A549 (cell line): Measurements from ENCODE around the gene RANBP3. TPM values are rescaled to one million over a fixed set of nuclear protein-coding genes. Genes with fewer than 3 reads are reported as not detected.

ENCODE experiments used
- ATAC-seq, 2 experiments: fragments of 200-7000 bp in 1 of 2; fragments of >200 bp in 1 of 2; cut with Nextera tagmentation in 1 of 2; cut with Tn5 transposase in 1 of 2; 3 replicates each; pipeline versions ENCODE4 v1.8.0 to v1.9.1; 2018 to 2020; ENCODE audit warnings: mild to moderate bottlenecking in 1 of 2, moderate library complexity in 1 of 2
- CTCF ChIA-PET: fragments of 300-600 bp; sonication (Branson Sonifier 250); formaldehyde crosslinking; extraction: SDS; loops from one replicate; lab custom pipeline; 2021; ENCODE audit warnings: antibody characterized with exemption, inconsistent platforms; lab: Yijun Ruan, JAX
- POLR2A ChIA-PET: fragments of 350-600 bp; formaldehyde crosslinking; extraction: SDS; loops from one replicate; lab custom pipeline; 2021; ENCODE audit warnings: antibody characterized with exemption, inconsistent platforms; lab: Yijun Ruan, JAX
- DNase-seq, 2 experiments: peaks; one replicate each; pipeline versions ENCODE4 v3.0.0 to v3.0.0-alpha.2; 2011 to 2016; ENCODE audit warnings: low read depth in 1 of 2, low spot score in 1 of 2
- FAIRE-seq: peaks from 2 replicates; lab custom pipeline; 2011; peaks lifted over from hg19 to GRCh38; lab: Jason Lieb, UNC
- H3K27ac ChIP-seq, 2 experiments: fragments of >200 bp; sonication (Bioruptor Twin); formaldehyde crosslinking; 3 replicates each; pipeline ENCODE4 v1.5.1; 2016 to 2017
- H3K4me1 ChIP-seq: fragments of >200 bp; sonication (Bioruptor Twin); formaldehyde crosslinking; 3 replicates; pipeline ENCODE4 v1.6.1; 2016
- H3K4me2 ChIP-seq: fragments of >200 bp; sonication (Bioruptor Twin); formaldehyde crosslinking; 3 replicates; pipeline ENCODE4 v1.6.1; 2016
- H3K4me3 ChIP-seq: fragments of >200 bp; sonication (Bioruptor Twin); formaldehyde crosslinking; 3 replicates; pipeline ENCODE4 v1.5.1; 2016
- H3K9me3 ChIP-seq: fragments of >200 bp; sonication (Bioruptor Twin); formaldehyde crosslinking; 3 replicates; pipeline ENCODE4 v1.6.1; 2016
- CBX2 ChIP-seq: fragments of 200-600 bp; sonication (generic); IDR thresholded peaks from 2 replicates; pipeline ENCODE4 v1.6.1; 2016; ENCODE audit warnings: low read depth, mild to moderate bottlenecking, borderline replicate concordance
- EHMT2 ChIP-seq: fragments of 200-600 bp; sonication (generic); IDR thresholded peaks from 2 replicates; pipeline ENCODE4 v1.6.1; 2016; ENCODE audit warnings: antibody characterized with exemption, low read depth, mild to moderate bottlenecking, moderate library complexity
- HOXB13 ChIP-seq: fragments of 250-450 bp; sonication (Bioruptor Pico); IDR thresholded peaks from 2 replicates; pipeline ENCODE4 v1.5.0; 2020; ENCODE audit warnings: low read depth, mild to moderate bottlenecking, moderate library complexity
- HOXB5 ChIP-seq: fragments of 250-450 bp; sonication (Bioruptor Pico); IDR thresholded peaks from 2 replicates; pipeline ENCODE4 v1.5.0; 2020; ENCODE audit warnings: mild to moderate bottlenecking, moderate library complexity
- JUN ChIP-seq, 2 experiments: fragments of >200 bp; sonication (Bioruptor Twin); formaldehyde crosslinking; IDR thresholded peaks; 2 replicates in 1 of 2; 3 replicates in 1 of 2; pipeline ENCODE4 v1.6.1; 2016 to 2017
- JUNB ChIP-seq: fragments of >200 bp; sonication (Bioruptor Twin); formaldehyde crosslinking; IDR thresholded peaks from 2 replicates; pipeline ENCODE4 v1.6.1; 2016
- KDM1A ChIP-seq: fragments of 200-600 bp; sonication (generic); IDR thresholded peaks from 2 replicates; pipeline ENCODE4 v1.6.1; 2016; ENCODE audit warnings: low read depth, mild to moderate bottlenecking
- KDM5A ChIP-seq: fragments of 200-600 bp; sonication (generic); IDR thresholded peaks from 2 replicates; pipeline ENCODE4 v1.6.1; 2016; ENCODE audit warnings: antibody characterized with exemption, mild to moderate bottlenecking
- MAFK ChIP-seq: fragments of 450-650 bp; IDR thresholded peaks from 2 replicates; pipeline ENCODE4 v1.6.1; 2014; ENCODE audit not compliant: partially characterized antibody
- MAX ChIP-seq: IDR thresholded peaks from 2 replicates; pipeline ENCODE4 v1.6.1; 2012
- PHF8 ChIP-seq: fragments of 200-600 bp; sonication (generic); IDR thresholded peaks from 2 replicates; pipeline ENCODE4 v1.6.1; 2016; ENCODE audit warnings: low read depth, mild to moderate bottlenecking, antibody characterized with exemption, moderate library complexity, borderline replicate concordance
- POLR2A ChIP-seq: IDR thresholded peaks from 2 replicates; pipeline ENCODE4 v1.6.1; 2012; ENCODE audit warnings: mild to moderate bottlenecking, low read length
- POLR2AphosphoS2 ChIP-seq: conservative IDR thresholded peaks from 2 replicates; pipeline ENCODE4 v1.6.1; 2012; ENCODE audit warnings: low read length, improper control_type of control experiment, inconsistent platforms
- RCOR1 ChIP-seq: fragments of 150-350 bp; IDR thresholded peaks from 2 replicates; pipeline ENCODE4 v1.6.1; 2014; ENCODE audit warnings: antibody characterized with exemption, low read length, low read depth
- RFX5 ChIP-seq: fragments of 450-650 bp; IDR thresholded peaks from 2 replicates; pipeline ENCODE4 v1.7.1; 2014; ENCODE audit warnings: antibody characterized with exemption, mild to moderate bottlenecking, moderate library complexity
- RNF2 ChIP-seq: fragments of 200-600 bp; sonication (generic); IDR thresholded peaks from 2 replicates; pipeline ENCODE4 v1.6.1; 2016; ENCODE audit warnings: low read depth, mild to moderate bottlenecking, antibody characterized with exemption, moderate library complexity, borderline replicate concordance
- SMC3 ChIP-seq: fragments of >200 bp; sonication (Bioruptor Twin); formaldehyde crosslinking; IDR thresholded peaks from 3 replicates; pipeline ENCODE4 v1.6.1; 2018; ENCODE audit warnings: inconsistent platforms
- TP53 ChIP-seq: fragments of 250-450 bp; sonication (Bioruptor Pico); IDR thresholded peaks from 2 replicates; pipeline ENCODE4 v1.5.0; 2021; ENCODE audit warnings: mild to moderate bottlenecking, moderate library complexity
- ZSCAN20 ChIP-seq: fragments of 250-450 bp; sonication (Bioruptor Pico); IDR thresholded peaks from 2 replicates; pipeline ENCODE4 v1.8.0; 2022; ENCODE audit warnings: mild to moderate bottlenecking, moderate library complexity
- WGBS: methylation state at CpG from one replicate; pipeline ENCODE4 v1.1.6; 2017; ENCODE audit errors: missing lambda C conversion rate; 5-methylcytosine and 5-hydroxymethylcytosine counted together
- polyA plus RNA-seq, 4 experiments: library from polyadenylated mRNA; depleted of rRNA in 3 of 4; stranded (reverse); fragments of >200 nt; fragmentation: RNase III in 1 of 4; extraction: RNeasy Plus Mini Kit Qiagen cat#74134 plus additional on column Dnase treatment in 1 of 4; gene quantifications; 2 replicates in 3 of 4; 3 replicates in 1 of 4; pipeline ENCODE4 v1.2.3, GENCODE V29; 2011 to 2017
- TF ChIP-seq, protein P1 (sequence below): IDR thresholded peaks from 2 replicates; pipeline ENCODE4 v1.6.1; 2012; ENCODE audit warnings: low read depth, borderline replicate concordance
- TF ChIP-seq, protein P2 (sequence below): fragments of >200 bp; sonication (Bioruptor Twin); formaldehyde crosslinking; IDR thresholded peaks from 2 replicates; pipeline ENCODE4 v1.6.1; 2016
- TF ChIP-seq, protein P3 (sequence below): fragments of 250-450 bp; sonication (Bioruptor Pico); IDR thresholded peaks from 2 replicates; pipeline ENCODE4 v1.5.0; 2021; ENCODE audit warnings: mild to moderate bottlenecking, moderate library complexity, borderline replicate concordance

Gene RANBP3
- polyA plus RNA-seq, 2 of the 4 experiments (the other 2 are of a cell fraction), result 39.2 to 53.5 TPM

DNA sequence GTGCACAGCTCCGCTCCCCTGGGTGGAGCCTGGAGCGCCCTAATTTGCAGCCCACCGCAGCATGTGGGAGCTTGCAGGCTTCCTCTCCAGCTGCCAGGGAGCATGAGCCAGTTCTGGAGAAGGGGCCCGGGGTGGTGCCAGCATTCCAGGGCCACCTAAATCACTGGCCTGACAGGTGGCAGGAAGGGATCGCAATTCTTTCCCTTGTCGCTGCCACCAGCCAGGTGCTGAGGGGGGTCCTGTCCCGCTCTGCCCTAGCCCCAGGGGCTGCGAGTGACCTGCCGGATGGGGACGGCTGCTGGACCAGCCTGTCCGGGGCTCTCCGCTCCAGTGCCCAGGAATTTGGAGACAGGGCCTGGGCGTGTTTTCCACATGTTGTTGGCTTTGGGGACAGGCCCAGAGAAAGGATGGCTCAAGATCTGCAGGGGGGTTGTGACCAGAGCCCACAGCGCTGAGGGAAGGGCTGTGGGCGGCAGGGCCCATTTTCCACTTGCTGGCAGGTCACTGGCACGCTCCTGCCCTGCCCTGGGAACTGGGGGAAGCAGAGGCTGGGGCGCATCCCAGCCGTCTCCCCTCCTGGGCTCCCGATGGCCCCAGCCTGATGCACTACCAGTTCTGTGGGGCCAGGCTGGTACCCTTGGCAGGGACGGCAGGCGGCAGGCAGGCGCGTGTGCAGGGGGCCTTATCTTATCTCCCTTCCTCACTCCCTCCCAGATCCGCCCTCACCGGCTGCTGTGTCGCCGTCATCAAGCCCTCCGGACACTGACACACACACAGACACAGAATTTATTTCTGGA lies 83.8 kb downstream of the RANBP3 start:
- Histone ChIP-seq H3K4me3 (no peak overlapping the region), H3K27ac (no peak overlapping the region), H3K4me1 (0 out of 3 replicates have a peak, but pooled peaks cover 3% of the 10 kb centered on the region), H3K9me3 (no peaks in the 10 kb centered on the region), H3K4me2 (no peak overlapping the region)
- WGBS, result 90% methylated on average over 11 of the region's 28 CpGs
- TF ChIP-seq JUN (IDR thresholded peaks at IDR 0.05) (no peak), KDM5A (no peak), ZSCAN20 (CRISPR knock-in tag) (no peak), RCOR1 (no peak), POLR2AphosphoS2 (no peak), MAFK (no peak), JUNB (no peak), TP53 (CRISPR knock-in tag) (no peak), RFX5 (no peak)
- TF ChIP-seq, protein P1, sequence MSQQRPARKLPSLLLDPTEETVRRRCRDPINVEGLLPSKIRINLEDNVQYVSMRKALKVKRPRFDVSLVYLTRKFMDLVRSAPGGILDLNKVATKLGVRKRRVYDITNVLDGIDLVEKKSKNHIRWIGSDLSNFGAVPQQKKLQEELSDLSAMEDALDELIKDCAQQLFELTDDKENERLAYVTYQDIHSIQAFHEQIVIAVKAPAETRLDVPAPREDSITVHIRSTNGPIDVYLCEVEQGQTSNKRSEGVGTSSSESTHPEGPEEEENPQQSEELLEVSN, result no peak
- TF ChIP-seq, protein P2, sequence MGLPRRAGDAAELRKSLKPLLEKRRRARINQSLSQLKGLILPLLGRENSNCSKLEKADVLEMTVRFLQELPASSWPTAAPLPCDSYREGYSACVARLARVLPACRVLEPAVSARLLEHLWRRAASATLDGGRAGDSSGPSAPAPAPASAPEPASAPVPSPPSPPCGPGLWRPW, result no peak
- TF ChIP-seq, protein P3, sequence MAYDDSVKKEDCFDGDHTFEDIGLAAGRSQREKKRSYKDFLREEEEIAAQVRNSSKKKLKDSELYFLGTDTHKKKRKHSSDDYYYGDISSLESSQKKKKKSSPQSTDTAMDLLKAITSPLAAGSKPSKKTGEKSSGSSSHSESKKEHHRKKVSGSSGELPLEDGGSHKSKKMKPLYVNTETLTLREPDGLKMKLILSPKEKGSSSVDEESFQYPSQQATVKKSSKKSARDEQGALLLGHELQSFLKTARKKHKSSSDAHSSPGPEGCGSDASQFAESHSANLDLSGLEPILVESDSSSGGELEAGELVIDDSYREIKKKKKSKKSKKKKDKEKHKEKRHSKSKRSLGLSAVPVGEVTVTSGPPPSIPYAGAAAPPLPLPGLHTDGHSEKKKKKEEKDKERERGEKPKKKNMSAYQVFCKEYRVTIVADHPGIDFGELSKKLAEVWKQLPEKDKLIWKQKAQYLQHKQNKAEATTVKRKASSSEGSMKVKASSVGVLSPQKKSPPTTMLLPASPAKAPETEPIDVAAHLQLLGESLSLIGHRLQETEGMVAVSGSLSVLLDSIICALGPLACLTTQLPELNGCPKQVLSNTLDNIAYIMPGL (CRISPR knock-in tag), result no peak
- POLR2A ChIA-PET, result interaction anchor here (0.9 to 1.5 kb wide), 2 partner anchors 10 to 66 kb away, joined by 3 read pairs; partner anchors contain the start of gene VMAC
- CTCF ChIA-PET, result interaction anchor here (0.9 to 5.5 kb wide), 8 partner anchors 22 to 97 kb away, joined by 3 to 56 read pairs (median 6); partner anchors contain the start of gene NRTN
- DNase-seq (no peak), ATAC-seq (no peak), FAIRE-seq (no peak)

DNA sequence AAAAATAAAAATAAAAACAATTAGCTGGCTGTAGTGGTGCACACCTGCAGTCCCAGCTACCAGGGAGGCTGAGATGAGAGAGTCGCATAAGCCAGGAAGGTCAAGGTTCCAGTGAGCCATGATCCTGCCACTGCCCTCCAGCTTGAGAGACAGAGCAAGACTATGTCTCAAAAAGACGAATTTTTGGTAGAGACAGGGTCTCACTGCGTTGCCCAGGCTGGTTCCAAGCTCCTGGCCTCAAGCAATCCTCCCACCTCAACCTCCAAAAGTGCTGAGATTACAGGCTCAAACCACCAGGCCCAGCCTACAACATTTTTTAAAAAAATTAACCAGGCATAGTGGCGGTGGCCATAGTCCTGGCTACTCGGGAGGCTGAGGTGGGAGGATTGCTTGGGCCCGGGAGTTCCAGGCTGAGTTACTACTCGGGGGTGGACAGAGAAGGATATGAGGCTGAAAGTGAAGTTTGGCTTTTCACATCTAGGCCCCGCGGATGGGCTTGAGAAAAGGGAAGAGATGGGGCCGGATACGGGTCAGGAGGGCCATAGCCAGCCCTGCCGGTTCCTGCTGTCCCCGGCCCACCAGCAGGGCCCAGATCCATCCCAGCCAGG lies 84.5 kb downstream of the RANBP3 start:
- no peaks in the 10 kb centered on the region for H3K9me3 ChIP-seq
- 85% methylated on average over 11 of the region's 13 CpGs for WGBS
- DNase-seq, result no peak
- POLR2A ChIA-PET, result interaction anchor here (0.9 to 1.5 kb wide), 2 partner anchors 11 to 65 kb away, joined by 3 read pairs; partner anchors contain the start of gene VMAC
- no peak for FAIRE-seq
- TF ChIP-seq HOXB5 (CRISPR knock-in tag) (no peak), JUN (IDR thresholded peaks at IDR 0.05) (no peak), EHMT2 (no peak), POLR2A (no peak), RNF2 (no peak), CBX2 (no peak)
- no peak overlapping the region for H3K4me2 ChIP-seq
- H3K4me1 ChIP-seq, result 0 out of 3 replicates have a peak, but pooled peaks cover 3% of the 10 kb centered on the region
- no peak overlapping the region for H3K4me3 ChIP-seq
- no peak overlapping the region for H3K27ac ChIP-seq
- CTCF ChIA-PET, result interaction anchor here (0.8 to 5.5 kb wide), 14 partner anchors 9 to 120 kb away, joined by 3 to 56 read pairs (median 4); partner anchors contain the start of genes NDUFA11 and NRTN
- no peak for ATAC-seq

- Histone ChIP-seq H3K4me2 (no peak overlapping the region), H3K4me3 (no peak overlapping the region), H3K4me1 (0 out of 3 replicates have a peak, but pooled peaks cover 3% of the 10 kb centered on the region), H3K9me3 (no peaks in the 10 kb centered on the region), H3K27ac (no peak overlapping the region)
- FAIRE-seq (no peak), ATAC-seq (peak in 1 of 2 experiments; percentile 6; a peak in 3 of 6 replicates), DNase-seq (no peak)
- WGBS, result 57% methylated on average over 7 of the region's 15 CpGs
- TF ChIP-seq KDM1A, result no peak
- TF ChIP-seq SMC3, result no peak
- no peak for TF ChIP-seq PHF8
- TF ChIP-seq, protein P2, result no peak
- 0 out of 2 replicates have a peak, but pooled peaks have one; percentile 2 for TF ChIP-seq MAX
- TF ChIP-seq, protein P1, result no peak
- TF ChIP-seq, protein P3 (CRISPR knock-in tag), result no peak
- TF ChIP-seq HOXB13, result no peak
- ChIA-PET POLR2A (interaction anchor here (1.5 kb wide), 1 partner anchor 12 kb away, joined by 3 read pairs; the partner anchor contains the start of gene VMAC), CTCF (interaction anchor here (0.8 to 5.5 kb wide), 15 partner anchors 10 to 120 kb away, joined by 3 to 56 read pairs (median 4); partner anchors contain the start of genes NDUFA11 and NRTN)
Observed at GRCh38 chr19:5892772-5893275, 85.1 kb downstream of the RANBP3 start.
